RWPE1 (cell line): Measurements from ENCODE around the gene COBL.

Experiments
- CTCF ChIA-PET: fragments of 350-600 bp; sonication (Branson Sonifier 250); formaldehyde crosslinking; extraction: SDS; loops from one replicate; lab custom pipeline; 2021; lab: Yijun Ruan, JAX
- POLR2A ChIA-PET: fragments of 400-600 bp; formaldehyde crosslinking; extraction: SDS; loops from one replicate; lab custom pipeline; 2020; ENCODE audit warnings: antibody characterized with exemption; ENCODE audit not compliant: low non-redundant PET; lab: Yijun Ruan, JAX
- DNase-seq: peaks from one replicate; pipeline ENCODE4 v3.0.0; 2012; ENCODE audit warnings: low spot score
- H3K27ac ChIP-seq: fragments of 450-650 bp; 2 replicates; pipeline ENCODE4 v1.5.1; 2017
- TF ChIP-seq, protein P1 (sequence below): fragments of 450-650 bp; conservative IDR thresholded peaks from 2 replicates; pipeline ENCODE4 v1.5.1; 2017; ENCODE audit warnings: low read depth, mild to moderate bottlenecking

COBL gene

DNA sequence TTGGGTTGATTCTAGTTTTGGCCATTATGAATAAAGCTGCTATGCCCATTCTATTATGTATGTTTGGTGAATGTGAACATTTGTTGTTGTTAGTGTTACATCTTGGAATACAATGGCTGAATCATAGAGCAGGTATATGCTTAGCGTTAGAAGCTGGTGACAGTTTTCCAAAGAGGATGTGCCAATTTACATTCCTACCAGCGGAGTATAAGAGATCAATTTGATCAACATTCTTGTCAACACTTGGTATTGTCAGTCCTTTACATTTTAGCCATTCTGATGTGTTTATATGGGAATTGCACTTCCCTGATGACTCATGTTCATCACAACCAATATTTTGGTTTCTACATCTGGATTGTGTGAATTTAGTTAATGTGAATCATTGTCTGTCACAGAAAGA lies 37.8 kb upstream of the COBL start:
- CTCF ChIA-PET = interaction anchor here (0.5 to 1.5 kb wide), 2 partner anchors 12 to 1257 kb away, joined by 3 to 9 read pairs; no protein-coding TSS in a partner anchor
- TF ChIP-seq, protein P1, sequence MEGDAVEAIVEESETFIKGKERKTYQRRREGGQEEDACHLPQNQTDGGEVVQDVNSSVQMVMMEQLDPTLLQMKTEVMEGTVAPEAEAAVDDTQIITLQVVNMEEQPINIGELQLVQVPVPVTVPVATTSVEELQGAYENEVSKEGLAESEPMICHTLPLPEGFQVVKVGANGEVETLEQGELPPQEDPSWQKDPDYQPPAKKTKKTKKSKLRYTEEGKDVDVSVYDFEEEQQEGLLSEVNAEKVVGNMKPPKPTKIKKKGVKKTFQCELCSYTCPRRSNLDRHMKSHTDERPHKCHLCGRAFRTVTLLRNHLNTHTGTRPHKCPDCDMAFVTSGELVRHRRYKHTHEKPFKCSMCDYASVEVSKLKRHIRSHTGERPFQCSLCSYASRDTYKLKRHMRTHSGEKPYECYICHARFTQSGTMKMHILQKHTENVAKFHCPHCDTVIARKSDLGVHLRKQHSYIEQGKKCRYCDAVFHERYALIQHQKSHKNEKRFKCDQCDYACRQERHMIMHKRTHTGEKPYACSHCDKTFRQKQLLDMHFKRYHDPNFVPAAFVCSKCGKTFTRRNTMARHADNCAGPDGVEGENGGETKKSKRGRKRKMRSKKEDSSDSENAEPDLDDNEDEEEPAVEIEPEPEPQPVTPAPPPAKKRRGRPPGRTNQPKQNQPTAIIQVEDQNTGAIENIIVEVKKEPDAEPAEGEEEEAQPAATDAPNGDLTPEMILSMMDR = no peak
- H3K27ac ChIP-seq = no peak overlapping the region
- DNase-seq = no peak
- POLR2A ChIA-PET = no interaction called here

DNA sequence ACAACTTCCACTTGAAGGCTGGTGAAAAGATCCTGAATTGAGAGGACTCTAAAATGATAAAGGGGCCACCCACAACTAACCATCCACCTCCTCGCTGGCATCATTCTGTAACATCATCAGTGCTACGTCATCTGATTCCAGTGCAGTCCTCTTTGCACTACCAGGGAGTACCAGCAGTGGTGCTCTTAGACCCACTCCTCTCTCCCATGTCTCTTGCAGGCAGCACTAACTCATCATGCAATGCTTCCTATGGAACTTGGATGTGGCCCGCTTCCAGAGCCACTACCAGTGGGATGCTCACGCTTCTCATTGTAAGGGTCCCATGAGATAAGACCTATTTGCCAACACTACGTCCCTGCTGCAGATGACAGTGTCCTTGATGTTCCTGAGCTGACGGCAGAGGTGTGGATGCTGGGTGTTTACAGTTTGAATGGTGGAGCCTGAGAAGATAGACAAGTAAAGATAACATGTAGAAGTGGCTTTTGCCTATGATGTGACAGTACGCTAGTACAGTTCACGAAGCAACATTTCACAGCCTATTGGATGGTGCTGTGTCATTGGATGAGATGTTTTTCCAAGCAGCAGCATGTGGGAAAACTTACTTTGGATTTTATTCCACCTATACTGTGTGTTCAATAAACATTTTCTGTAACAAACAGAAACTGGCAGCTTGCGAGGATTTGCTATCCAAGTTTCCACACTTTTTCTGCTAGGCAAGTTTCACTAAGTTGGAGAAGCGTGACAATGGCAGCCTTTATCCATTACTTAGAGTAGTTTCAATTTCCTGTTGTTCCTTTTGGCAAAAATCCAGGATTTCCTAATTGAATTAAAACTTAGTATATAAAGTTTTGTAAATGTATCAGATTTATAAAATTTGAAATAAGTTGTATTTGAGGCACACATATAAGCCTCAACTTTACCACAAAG lies 35.8 kb upstream of the COBL start:
- CTCF ChIA-PET = no interaction called here
- no peak for DNase-seq
- no peak overlapping the region for H3K27ac ChIP-seq
- TF ChIP-seq, protein P1 = no peak
- POLR2A ChIA-PET = no interaction called here

DNA sequence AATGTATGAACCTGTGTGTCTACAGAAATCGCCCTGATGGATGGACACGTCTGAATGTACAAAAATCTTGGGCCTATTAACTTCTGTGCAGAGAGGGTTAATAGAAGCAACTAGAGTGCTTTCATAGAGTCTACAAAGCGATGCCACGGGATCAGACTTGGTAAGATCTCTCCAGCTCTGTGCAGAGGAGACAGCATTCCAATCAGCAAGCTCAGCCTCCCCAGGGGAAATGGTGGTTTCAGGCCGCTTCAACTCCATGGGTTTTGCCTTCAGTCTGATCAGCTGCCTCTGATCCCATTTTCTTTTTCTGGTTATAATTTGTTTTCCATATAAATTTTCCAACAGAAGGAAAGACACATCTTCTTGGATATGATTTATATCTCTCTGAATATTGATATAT lies 35.1 kb upstream of the COBL start:
- ChIA-PET POLR2A (no interaction called here), CTCF (interaction anchor here (0.6 to 1.8 kb wide), 2 partner anchors 191 to 720 kb away, joined by 4 to 5 read pairs; no protein-coding TSS in a partner anchor)
- TF ChIP-seq, protein P1 = no peak
- DNase-seq = no peak
- no peak overlapping the region for H3K27ac ChIP-seq

DNA sequence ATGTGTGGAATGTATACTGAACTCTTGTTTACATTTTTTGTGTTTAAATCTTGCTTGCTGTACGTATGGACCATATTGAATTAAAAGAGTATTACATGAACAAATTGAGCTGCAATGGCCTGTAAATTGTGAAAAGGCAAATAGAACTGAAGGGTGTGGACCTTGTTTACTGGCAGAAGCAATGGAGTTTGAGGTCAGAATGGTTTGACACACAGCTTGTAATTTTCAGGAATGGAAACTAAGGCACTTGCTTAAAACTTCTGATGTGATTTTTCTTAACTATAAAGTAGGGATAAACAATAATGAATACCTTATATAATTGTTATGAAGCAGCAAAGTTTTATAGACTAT lies 33.9 kb upstream of the COBL start:
- H3K27ac ChIP-seq = no peak overlapping the region
- no peak for DNase-seq
- POLR2A ChIA-PET = no interaction called here
- CTCF ChIA-PET = interaction anchor here (1.8 kb wide), 1 partner anchor 189 kb away, joined by 5 read pairs; no protein-coding TSS in a partner anchor
- TF ChIP-seq, protein P1 = no peak

DNA sequence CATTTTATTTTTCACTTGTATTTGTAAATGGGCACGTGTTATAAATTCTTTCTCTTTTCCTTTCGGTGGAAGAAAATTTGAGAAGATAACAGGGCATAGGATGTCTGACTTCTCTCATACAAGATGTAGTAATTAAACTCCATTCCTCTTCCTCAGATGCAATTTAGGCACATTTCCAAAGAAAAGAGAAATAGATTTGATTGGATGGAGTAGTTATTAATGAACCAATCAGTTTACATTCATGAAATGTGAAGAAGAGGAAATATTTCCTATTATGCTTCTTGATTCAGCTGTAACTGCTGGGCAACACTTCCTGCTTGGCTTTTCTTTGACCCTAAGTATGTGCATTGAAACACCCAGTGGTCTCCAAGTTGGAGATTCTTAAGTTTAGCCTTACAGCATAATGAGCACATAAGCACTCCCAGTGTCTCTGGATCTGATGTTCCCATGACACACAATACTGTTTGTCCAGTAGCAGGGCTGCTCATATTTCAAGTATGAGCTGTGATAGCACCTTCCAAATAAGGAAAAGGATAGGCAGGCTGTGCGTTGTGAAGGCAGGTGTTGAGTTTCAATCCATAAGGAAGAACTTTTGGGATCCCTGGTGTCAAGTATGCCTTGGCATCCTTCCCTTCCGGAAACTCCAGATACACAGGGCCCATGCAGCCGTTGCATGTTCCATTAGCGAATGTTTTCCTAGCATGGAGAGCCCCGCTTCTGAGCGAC lies 33.4 kb upstream of the COBL start:
- DNase-seq = peak; percentile 69
- POLR2A ChIA-PET = no interaction called here
- TF ChIP-seq, protein P1 = no peak
- CTCF ChIA-PET = interaction anchor here (1.8 kb wide), 1 partner anchor 189 kb away, joined by 5 read pairs; no protein-coding TSS in a partner anchor
- no peak overlapping the region for H3K27ac ChIP-seq

DNA sequence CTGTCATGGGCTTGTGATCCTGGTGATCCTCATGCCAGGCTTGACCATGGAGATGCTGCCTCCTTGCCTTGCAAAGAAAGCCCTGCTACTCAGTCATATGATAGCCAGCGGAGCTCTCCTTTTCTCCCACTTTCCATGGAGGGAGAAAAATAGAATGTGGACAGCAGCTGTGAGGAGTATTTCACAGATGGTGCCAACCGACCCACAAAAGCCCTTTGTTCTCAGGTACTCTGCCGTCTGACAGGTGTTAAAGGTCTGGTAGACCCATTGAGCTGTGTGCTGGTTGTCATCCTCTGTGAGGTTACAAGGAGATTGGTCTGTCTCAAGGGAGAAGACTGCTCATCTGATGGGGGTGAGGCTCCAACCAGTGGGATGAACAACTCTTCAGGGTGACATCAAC lies 29.5 kb upstream of the COBL start:
- POLR2A ChIA-PET = no interaction called here
- H3K27ac ChIP-seq = no peak overlapping the region
- TF ChIP-seq, protein P1 = no peak
- no peak for DNase-seq
- CTCF ChIA-PET = interaction anchor here (1.3 kb wide), 1 partner anchor 185 kb away, joined by 4 read pairs; no protein-coding TSS in a partner anchor
